Panc1 (cell line): Measurements from ENCODE around the gene RPS6KB2. TPM values are rescaled to one million over a fixed set of nuclear protein-coding genes. Genes with fewer than 3 reads are reported as not detected.

Source experiments
- ATAC-seq: fragments of 200-7000 bp; cut with Tn5 transposase; 2 replicates; pipeline ENCODE4 v1.9.1; 2020; ENCODE audit warnings: mild to moderate bottlenecking, moderate library complexity
- BruUV-seq: library from RNA; stranded (reverse); fragments of 400-500 nt; replicated peaks from 2 replicates; lab custom pipeline; 2021; lab: Mats Ljungman, UMichigan
- CTCF ChIA-PET: fragments of 300-600 bp; sonication (Branson Sonifier 250); formaldehyde crosslinking; loops from one replicate; lab custom pipeline; 2022; ENCODE audit warnings: antibody characterized with exemption; lab: Charles Lee
- POLR2A ChIA-PET: fragments of 300-600 bp; sonication (Branson Sonifier 250); formaldehyde crosslinking; loops from one replicate; lab custom pipeline; 2022; ENCODE audit warnings: antibody characterized with exemption; lab: Charles Lee
- DNase-seq: peaks from one replicate; pipeline ENCODE4 v3.0.0-alpha.2; 2010; ENCODE audit warnings: low read depth, low spot score
- H3K27ac ChIP-seq: 2 replicates; pipeline ENCODE4 v1.5.1; 2011; ENCODE audit warnings: mild to moderate bottlenecking, low read length, inconsistent platforms
- H3K27me3 ChIP-seq: fragments of 200-500 bp; sonication (Bioruptor generic); 2 replicates; pipeline ENCODE4 v1.6.0; 2014; ENCODE audit warnings: low read length, inconsistent platforms; ENCODE audit not compliant: control insufficient read depth, insufficient read depth
- H3K36me3 ChIP-seq: fragments of 200-500 bp; sonication (Bioruptor generic); 2 replicates; pipeline ENCODE4 v1.5.1; 2014; ENCODE audit warnings: inconsistent platforms, mild to moderate bottlenecking, low read length, moderate library complexity; ENCODE audit not compliant: control insufficient read depth, insufficient read depth
- H3K4me1 ChIP-seq: 2 replicates; pipeline ENCODE4 v1.5.1; 2011; ENCODE audit warnings: inconsistent platforms, mild to moderate bottlenecking, low read length, moderate library complexity; ENCODE audit not compliant: control insufficient read depth, insufficient read depth
- H3K4me3 ChIP-seq, 2 experiments: 2 replicates each; pipeline ENCODE4 v1.5.1; 2011 to 2012; ENCODE audit warnings: low read depth in 2 of 2, low read length in 2 of 2, mild to moderate bottlenecking in 2 of 2, inconsistent platforms in 1 of 2, moderate library complexity in 1 of 2
- H3K9me3 ChIP-seq: fragments of 200-500 bp; sonication (Bioruptor generic); 2 replicates; pipeline ENCODE4 v1.5.1; 2014; ENCODE audit warnings: low read depth, mild to moderate bottlenecking, inconsistent platforms, low read length, moderate library complexity; ENCODE audit not compliant: control insufficient read depth, insufficient read depth
- POLR2AphosphoS5 ChIP-seq: IDR thresholded peaks from 2 replicates; pipeline ENCODE4 v1.6.1; 2012; ENCODE audit warnings: mild to moderate bottlenecking, low read depth, low read length, moderate library complexity
- REST ChIP-seq, 2 experiments: IDR thresholded peaks; 2 replicates each; pipeline ENCODE4 v1.6.1; 2011 to 2012; ENCODE audit warnings: low read depth in 2 of 2, control low read depth in 1 of 2, low read length in 1 of 2, mild to moderate bottlenecking in 1 of 2, moderate library complexity in 1 of 2; ENCODE audit not compliant: insufficient read depth in 1 of 2
- SIN3A ChIP-seq: IDR thresholded peaks from 2 replicates; pipeline ENCODE4 v1.6.1; 2012; ENCODE audit warnings: low read depth, mild to moderate bottlenecking, low read length, moderate library complexity, borderline replicate concordance; ENCODE audit not compliant: insufficient read depth
- TCF7L2 ChIP-seq: IDR thresholded peaks from 2 replicates; pipeline ENCODE4 v1.6.1; 2011; ENCODE audit warnings: mild to moderate bottlenecking, low read depth, low read length, inconsistent platforms
- in situ Hi-C: cut with HindIII; loops from 2 replicates; pipeline ENCODE4 v1.10.0; 2016; ENCODE audit warnings: low sequenced_read_pairs, low pct_unique_long_range_greater_than_20kb
- intact Hi-C: fragments of 100-400 bp; cut with micrococcal nuclease; formaldehyde crosslinking; loops from one replicate; pipeline ENCODE4 v1.10.0; 2022; ENCODE audit not compliant: unreplicated experiment
- total RNA-seq: library from RNA; stranded (reverse); gene quantifications from one replicate; pipeline ENCODE4 v1.2.1, GENCODE V29; 2021; ENCODE audit not compliant: unreplicated experiment
- TF ChIP-seq, protein P1 (sequence below): fragments of 450-650 bp; IDR thresholded peaks from 2 replicates; pipeline ENCODE4 v1.5.1; 2017; ENCODE audit warnings: mild to moderate bottlenecking

The RPS6KB2 gene
- total RNA-seq, 1 experiment from 2014 or later, result 68.5 TPM

DNA sequence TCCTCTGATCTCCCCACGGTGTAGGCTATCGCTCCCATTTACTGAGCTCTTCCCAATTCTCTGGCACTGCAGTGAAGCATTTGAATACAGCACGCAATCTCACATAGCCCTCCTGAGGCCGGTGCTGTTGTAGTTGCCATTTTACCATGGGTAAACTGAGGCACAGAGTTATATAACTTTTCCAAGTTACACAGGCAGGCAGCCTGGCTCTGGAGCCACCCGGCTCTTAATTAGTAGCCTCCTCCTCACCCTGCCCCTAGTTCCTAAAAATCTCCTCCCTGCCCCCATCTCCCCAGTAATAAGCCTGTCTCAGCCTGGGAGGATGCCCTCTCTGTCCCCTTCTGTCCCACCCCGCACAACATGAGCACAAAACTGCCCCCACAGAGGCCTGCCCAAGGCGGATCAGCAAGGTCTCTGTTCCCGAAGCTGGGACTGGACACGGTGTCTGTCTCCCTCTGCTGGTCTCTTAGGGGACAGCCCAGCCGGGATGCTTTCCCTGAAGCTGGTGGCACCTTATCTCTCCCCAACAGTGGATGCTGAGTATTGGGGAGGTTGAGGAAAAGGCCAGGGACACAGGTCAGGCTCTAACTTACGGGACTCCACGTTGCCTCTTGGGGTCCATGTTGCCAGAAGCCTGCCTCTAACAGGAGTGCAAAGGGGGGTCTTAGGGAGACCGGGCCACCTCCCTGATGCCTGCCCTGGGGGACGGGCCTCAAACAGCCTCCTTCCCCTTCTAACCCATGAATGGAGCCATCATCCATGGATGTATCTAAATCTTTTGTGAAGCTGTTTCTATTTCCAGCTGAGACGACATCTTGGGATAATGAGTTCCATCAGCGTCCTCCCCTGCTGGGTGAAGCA lies 45.8 kb upstream of the RPS6KB2 start:
- H3K4me3 ChIP-seq, result no peak overlapping the region
- no peaks in the 10 kb centered on the region for H3K36me3 ChIP-seq
- peaks cover 44% of the 10 kb centered on the region for H3K4me1 ChIP-seq
- TF ChIP-seq POLR2AphosphoS5 (peak; percentile 50; the same call in 1 of the 2 replicates), TCF7L2 (no peak)
- TF ChIP-seq, protein P1, sequence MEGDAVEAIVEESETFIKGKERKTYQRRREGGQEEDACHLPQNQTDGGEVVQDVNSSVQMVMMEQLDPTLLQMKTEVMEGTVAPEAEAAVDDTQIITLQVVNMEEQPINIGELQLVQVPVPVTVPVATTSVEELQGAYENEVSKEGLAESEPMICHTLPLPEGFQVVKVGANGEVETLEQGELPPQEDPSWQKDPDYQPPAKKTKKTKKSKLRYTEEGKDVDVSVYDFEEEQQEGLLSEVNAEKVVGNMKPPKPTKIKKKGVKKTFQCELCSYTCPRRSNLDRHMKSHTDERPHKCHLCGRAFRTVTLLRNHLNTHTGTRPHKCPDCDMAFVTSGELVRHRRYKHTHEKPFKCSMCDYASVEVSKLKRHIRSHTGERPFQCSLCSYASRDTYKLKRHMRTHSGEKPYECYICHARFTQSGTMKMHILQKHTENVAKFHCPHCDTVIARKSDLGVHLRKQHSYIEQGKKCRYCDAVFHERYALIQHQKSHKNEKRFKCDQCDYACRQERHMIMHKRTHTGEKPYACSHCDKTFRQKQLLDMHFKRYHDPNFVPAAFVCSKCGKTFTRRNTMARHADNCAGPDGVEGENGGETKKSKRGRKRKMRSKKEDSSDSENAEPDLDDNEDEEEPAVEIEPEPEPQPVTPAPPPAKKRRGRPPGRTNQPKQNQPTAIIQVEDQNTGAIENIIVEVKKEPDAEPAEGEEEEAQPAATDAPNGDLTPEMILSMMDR, result peak; percentile 99
- no TSS peak for BruUV-seq
- ATAC-seq (peak; percentile 86), DNase-seq (peak; percentile 72)
- peak overlapping the region; percentile 34 for H3K27ac ChIP-seq
- H3K9me3 ChIP-seq, result no peaks in the 10 kb centered on the region
- in situ Hi-C loops (no loop called here), intact Hi-C loops (loop anchor here (1.0 to 10.0 kb wide), 3 partner anchors 25 to 118 kb away; partner anchors contain the start of gene GRK2)
- CTCF ChIA-PET, result interaction anchor here (0.5 to 7.7 kb wide), 22 partner anchors 11 to 1461 kb away, joined by 3 to 207 read pairs (median 4); partner anchors contain the start of genes ANKRD13D, CLCF1 and POLD4
- no peaks in the 10 kb centered on the region for H3K27me3 ChIP-seq
- POLR2A ChIA-PET, result interaction anchor here (0.5 to 1.4 kb wide), 3 partner anchors 9 to 31 kb away, joined by 3 to 11 read pairs (median 4); partner anchors contain the start of gene CLCF1

- H3K27ac ChIP-seq, result no peak overlapping the region
- ATAC-seq (no peak), DNase-seq (no peak)
- intact Hi-C loops, result loop anchor here (5.0 to 10.0 kb wide), 2 partner anchors 38 to 120 kb away; partner anchors contain the start of gene GRK2
- no peaks in the 10 kb centered on the region for H3K27me3 ChIP-seq
- in situ Hi-C loops, result no loop called here
- TF ChIP-seq, protein P1, result no peak
- TF ChIP-seq POLR2AphosphoS5 (no peak), TCF7L2 (no peak), SIN3A (no peak), REST (IDR thresholded peaks at IDR 0.05; ENCODE audit: insufficient read depth in 1 of 2, low read depth in 2 of 2, low read length in 1 of 2) (no peak)
- H3K4me1 ChIP-seq, result peaks cover 27% of the 10 kb centered on the region
- CTCF ChIA-PET, result no interaction called here
- no TSS peak for BruUV-seq
- no peak overlapping the region for H3K4me3 ChIP-seq
- no peaks in the 10 kb centered on the region for H3K36me3 ChIP-seq
- POLR2A ChIA-PET, result no interaction called here
- no peaks in the 10 kb centered on the region for H3K9me3 ChIP-seq
Observed at GRCh38 chr11:67384851-67385366, 43.4 kb upstream of the RPS6KB2 start.
